Peyer's patch (tissue), 4 donors: ENCODE results near the gene RGS17.
"Not testable (repeated sequence)": the region's sequence is repeated elsewhere in the genome, so short reads cannot be mapped to it uniquely, and the experiment has no call there.

Experiments used
- CTCF ChIP-seq, 6 experiments: fragments of 450-650 bp in 4 of 6; fragments of 200-600 bp in 2 of 6; sonication (generic) in 1 of 6; IDR thresholded peaks; one replicate each; pipeline ENCODE4 v1.5.1; 2017 to 2019; ENCODE audit warnings: antibody characterized with exemption in 6 of 6, mild to moderate bottlenecking in 3 of 6, moderate library complexity in 1 of 6
- POLR2A ChIP-seq, 2 donors: fragments of 450-650 bp; IDR thresholded peaks; one replicate each; pipeline ENCODE4 v1.5.1; 2017; ENCODE audit warnings: antibody characterized with exemption in 2 of 2, mild to moderate bottlenecking in 2 of 2, moderate library complexity in 2 of 2

- not testable (repeated sequence) for TF ChIP-seq CTCF, POLR2A (IDR thresholded peaks at IDR 0.05)
Observed at GRCh38 chr6:152985300-152985699, 145.8 kb downstream of the RGS17 start.
